GM10266 (cell line): ENCODE data around the gene ORC1.

ENCODE experiments used
- DNase-seq: peaks from one replicate; pipeline ENCODE4 v3.0.0; 2012; ENCODE audit errors: extremely low spot score
- TF ChIP-seq, protein P1 (sequence below): IDR thresholded peaks from 2 replicates; pipeline ENCODE4 v1.5.1; 2012; ENCODE audit warnings: mild to moderate bottlenecking, low read depth; ENCODE audit not compliant: control insufficient read depth, insufficient read depth; ENCODE audit errors: missing control alignments

Gene ORC1

DNA sequence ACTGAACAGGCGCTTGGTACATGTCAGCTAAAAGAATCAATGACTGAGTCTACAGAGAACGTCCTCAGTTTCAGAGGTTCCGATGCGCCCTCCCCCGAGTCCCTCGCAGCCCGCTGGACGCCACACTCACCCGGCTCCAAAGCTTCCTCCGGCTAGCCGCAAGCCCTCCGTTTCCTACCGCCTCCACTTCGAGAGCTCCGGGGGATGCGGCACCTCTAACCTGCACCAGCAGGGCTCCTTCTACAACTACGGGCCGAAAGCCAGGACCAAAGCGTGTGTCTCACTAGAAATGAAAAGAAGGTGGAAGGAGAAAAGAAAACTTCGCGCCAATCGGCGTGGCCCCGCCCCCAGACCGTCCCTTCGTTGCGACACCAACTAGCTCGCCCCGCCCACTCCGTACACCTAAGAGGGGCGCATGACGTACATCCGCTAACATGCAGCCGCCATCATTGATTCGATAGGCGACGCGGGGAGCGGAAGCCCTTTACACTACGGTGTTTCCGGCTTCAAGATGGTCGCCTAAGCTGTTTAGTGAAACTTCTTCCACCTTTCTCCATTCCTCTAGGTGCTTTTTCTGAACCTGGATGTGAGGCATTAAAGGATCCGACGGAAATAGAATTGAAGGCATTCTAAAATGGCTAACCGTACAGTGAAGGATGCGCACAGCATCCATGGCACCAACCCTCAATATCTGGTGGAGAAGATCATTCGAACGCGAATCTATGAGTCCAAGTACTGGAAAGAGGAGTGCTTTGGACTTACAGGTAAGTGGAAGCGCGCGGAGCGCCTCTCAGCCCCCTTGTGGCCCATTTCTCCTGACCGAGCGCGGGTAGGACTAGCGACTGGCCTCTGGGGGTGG lies at the start of gene ORC1, which contains the start of gene PRPF38A:
TSS of gene ORC1 (minus strand) at position 308 of the 859 bp plus-strand sequence. CDS start 2,200 bp downstream, outside the sequence.
TSS of gene PRPF38A (plus strand) at position 487 of the 859 bp plus-strand sequence. CDS start at position 635, 148 bp downstream.
- TF ChIP-seq, protein P1, sequence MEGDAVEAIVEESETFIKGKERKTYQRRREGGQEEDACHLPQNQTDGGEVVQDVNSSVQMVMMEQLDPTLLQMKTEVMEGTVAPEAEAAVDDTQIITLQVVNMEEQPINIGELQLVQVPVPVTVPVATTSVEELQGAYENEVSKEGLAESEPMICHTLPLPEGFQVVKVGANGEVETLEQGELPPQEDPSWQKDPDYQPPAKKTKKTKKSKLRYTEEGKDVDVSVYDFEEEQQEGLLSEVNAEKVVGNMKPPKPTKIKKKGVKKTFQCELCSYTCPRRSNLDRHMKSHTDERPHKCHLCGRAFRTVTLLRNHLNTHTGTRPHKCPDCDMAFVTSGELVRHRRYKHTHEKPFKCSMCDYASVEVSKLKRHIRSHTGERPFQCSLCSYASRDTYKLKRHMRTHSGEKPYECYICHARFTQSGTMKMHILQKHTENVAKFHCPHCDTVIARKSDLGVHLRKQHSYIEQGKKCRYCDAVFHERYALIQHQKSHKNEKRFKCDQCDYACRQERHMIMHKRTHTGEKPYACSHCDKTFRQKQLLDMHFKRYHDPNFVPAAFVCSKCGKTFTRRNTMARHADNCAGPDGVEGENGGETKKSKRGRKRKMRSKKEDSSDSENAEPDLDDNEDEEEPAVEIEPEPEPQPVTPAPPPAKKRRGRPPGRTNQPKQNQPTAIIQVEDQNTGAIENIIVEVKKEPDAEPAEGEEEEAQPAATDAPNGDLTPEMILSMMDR = peak; percentile 49
- DNase-seq = peak; percentile 94

DNA sequence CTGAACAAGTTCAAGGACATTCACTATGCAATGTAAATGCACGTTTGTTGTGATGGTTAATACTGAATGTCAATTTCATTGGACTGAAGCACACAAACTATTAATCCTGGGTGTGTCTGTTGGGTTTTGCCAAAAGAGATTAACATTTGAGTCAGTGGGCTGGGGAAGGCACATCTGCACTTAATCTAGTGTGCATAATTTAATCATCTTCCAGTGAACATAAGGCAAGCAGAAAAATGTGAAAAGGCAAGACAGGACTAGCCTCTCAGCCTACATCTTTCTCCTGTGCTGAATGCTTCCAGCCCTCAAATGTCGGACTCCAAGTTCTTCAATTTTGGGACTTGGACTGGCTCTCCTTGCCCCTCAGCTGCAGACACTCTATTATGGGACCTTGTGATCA lies 40.2 kb upstream of the ORC1 start:
- DNase-seq = no peak
- TF ChIP-seq, protein P1 = no peak

DNA sequence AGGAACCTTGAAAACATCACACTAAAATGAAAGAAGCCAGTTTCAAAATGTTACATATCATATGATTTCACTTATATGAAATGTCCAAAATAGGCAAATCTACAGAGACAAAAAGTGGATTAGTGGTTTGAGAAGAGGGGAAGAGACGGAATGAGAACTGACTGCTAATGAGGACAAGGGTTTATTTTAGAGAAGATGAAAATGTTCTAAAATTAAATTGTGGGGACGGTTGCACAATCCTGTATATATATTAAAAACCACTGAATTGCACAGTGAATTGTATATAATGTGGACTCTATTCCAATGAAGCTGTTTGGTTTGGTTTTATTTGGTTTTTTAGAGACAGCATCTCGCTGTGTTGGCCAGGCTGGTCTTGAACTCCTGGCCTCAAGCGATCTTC lies 35.8 kb upstream of the ORC1 start:
- TF ChIP-seq, protein P1 = no peak
- no peak for DNase-seq

DNA sequence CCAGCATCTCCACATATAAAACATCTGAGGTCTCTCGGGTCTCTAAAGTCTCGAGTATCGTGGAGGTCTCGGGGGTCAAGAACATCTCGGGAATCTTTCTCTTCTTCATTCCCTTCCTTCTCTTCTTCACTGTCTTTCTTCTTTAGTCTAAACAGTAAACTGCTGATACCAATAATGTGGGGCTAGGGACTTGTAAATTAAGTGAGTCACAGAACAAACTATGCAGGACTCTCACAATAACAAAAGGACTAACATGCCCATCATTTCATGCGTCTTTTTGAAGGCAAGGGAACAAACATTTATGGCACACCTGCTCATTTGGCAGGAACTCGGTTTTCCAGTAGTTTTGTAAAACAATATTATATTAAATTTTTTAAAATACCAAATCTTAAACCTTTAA lies 32.6 kb upstream of the ORC1 start:
- no peak for DNase-seq

DNA sequence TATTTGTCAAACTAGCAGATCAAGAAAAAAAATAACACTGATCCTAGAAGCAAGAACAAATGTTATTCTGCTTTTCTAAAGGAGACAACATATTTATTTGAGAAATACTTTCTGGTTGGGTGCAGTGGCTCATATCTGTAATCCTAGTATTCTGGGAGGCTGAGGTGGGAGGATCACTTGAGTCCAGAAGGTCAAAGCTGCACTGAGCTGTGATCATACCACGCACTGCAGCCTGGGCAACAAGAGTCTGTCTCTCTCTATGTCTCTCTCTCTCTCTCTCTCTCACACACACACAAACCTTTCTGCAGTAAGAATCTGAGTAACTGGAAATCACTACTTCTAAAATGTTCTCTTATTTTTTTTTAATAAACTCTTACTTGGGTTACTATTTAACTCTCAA lies 31.4 kb upstream of the ORC1 start:
- TF ChIP-seq, protein P1 = no peak
- DNase-seq = no peak

More for the DNA sequence above, 32.6 kb upstream of the ORC1 start:
- TF ChIP-seq, protein P1 = no peak

DNA sequence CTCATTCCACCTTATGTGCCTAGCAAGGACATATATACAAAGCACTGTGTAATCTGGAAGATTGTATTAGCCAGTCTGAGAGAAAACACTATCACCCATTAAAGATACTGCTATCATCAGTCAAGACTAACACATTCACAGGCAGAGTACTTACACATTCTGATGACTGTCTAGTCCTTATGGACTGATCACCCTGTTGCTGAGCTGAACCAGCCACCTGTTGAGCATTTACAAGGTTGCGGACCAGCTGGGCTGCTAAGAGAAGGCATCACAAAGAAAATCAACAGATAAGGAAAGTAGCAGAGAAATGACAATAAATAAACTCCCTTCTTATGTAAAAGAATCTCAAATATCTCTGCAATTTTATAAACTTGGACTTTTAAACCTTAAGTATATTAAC lies 31.0 kb upstream of the ORC1 start:
- TF ChIP-seq, protein P1 = no peak
- no peak for DNase-seq

DNA sequence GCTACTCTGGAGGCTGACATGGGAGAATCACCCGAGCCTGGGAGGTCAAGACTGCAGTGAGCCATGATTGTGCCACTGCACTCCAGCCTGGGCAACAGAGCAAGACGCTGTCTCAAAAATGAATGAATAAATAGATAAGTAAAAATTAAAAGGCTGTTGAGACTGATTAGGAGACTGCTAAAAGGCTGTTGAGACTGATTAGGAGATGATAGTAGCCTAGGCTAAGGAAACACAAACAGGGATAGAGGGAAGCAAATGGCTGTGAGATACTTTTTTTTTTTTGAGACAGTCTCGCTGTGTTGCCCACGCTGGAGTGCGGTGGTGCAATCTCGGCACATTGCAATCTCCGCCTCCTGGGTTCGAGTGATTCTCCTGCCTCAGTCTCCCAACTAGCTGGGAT lies 28.6 kb upstream of the ORC1 start:
- DNase-seq = no peak
- TF ChIP-seq, protein P1 = no peak
